Neural cell (in vitro differentiated cells): Measurements from ENCODE around the gene CASZ1. TPM values are rescaled to one million over a fixed set of nuclear protein-coding genes. Genes with fewer than 3 reads are reported as not detected.

Source experiments
- H2AFZ ChIP-seq: fragments of 200-600, 300-800 bp; sonication (generic), shearing (Covaris generic); 2 replicates; pipeline ENCODE4 v1.6.0; 2014; ENCODE audit warnings: low read depth, mild to moderate bottlenecking, antibody characterized with exemption, low read length, moderate library complexity
- H3F3A ChIP-seq: fragments of 200-600 bp; shearing (Covaris generic); 2 replicates; pipeline ENCODE4 v1.6.1; 2016; ENCODE audit warnings: mild to moderate bottlenecking, moderate library complexity, mixed read lengths, antibody characterized with exemption, low read length; ENCODE audit not compliant: insufficient read depth, poor library complexity, severe bottlenecking
- H3K27ac ChIP-seq: fragments of 200-600, 300-800 bp; sonication (generic), shearing (Covaris generic); 2 replicates; pipeline ENCODE4 v1.5.1; 2014; ENCODE audit warnings: mild to moderate bottlenecking, low read length, moderate library complexity
- H3K27me3 ChIP-seq: fragments of 300-800, 200-600 bp; sonication (generic), shearing (Covaris generic); 2 replicates; pipeline ENCODE4 v1.6.0; 2014; ENCODE audit warnings: mild to moderate bottlenecking, low read depth, low read length, moderate library complexity; ENCODE audit not compliant: insufficient read depth
- H3K36me3 ChIP-seq: fragments of 300-800, 200-600 bp; sonication (generic), shearing (Covaris generic); 2 replicates; pipeline ENCODE4 v1.5.1; 2014; ENCODE audit warnings: mild to moderate bottlenecking, antibody characterized with exemption, low read length, moderate library complexity; ENCODE audit not compliant: insufficient read depth
- H3K4me2 ChIP-seq: fragments of 300-800, 200-600 bp; sonication (generic), shearing (Covaris generic); 2 replicates; pipeline ENCODE4 v1.6.0; 2014; ENCODE audit warnings: mild to moderate bottlenecking, low read length
- H3K4me3 ChIP-seq: fragments of 300-800, 200-600 bp; sonication (generic), shearing (Covaris generic); 2 replicates; pipeline ENCODE4 v1.5.1; 2014; ENCODE audit warnings: mild to moderate bottlenecking, low read length, moderate library complexity
- H3K79me2 ChIP-seq: fragments of 200-600 bp; shearing (Covaris generic); replicated peaks from 2 replicates; pipeline ENCODE4 v1.6.0; 2014; ENCODE audit warnings: mild to moderate bottlenecking, low read length, moderate library complexity; ENCODE audit not compliant: insufficient read depth
- H3K9ac ChIP-seq: fragments of 300-800, 200-600 bp; sonication (generic), shearing (Covaris generic); 2 replicates; pipeline ENCODE4 v1.6.1; 2016; ENCODE audit warnings: mild to moderate bottlenecking, low read length, mixed read lengths
- H3K9me2 ChIP-seq: fragments of 200-600 bp; shearing (Covaris generic); 2 replicates; pipeline ENCODE4 v1.6.1; 2016; ENCODE audit warnings: mild to moderate bottlenecking, low read length, mixed read lengths; ENCODE audit not compliant: insufficient read depth
- H3K9me3 ChIP-seq: fragments of 200-600, 300-800 bp; sonication (generic), shearing (Covaris generic); 2 replicates; pipeline ENCODE4 v1.6.1; 2016; ENCODE audit warnings: mild to moderate bottlenecking, mixed run types, low read length, moderate library complexity, mixed read lengths
- H4K20me1 ChIP-seq: fragments of 200-600 bp; shearing (Covaris generic); 2 replicates; pipeline ENCODE4 v1.6.1; 2016; ENCODE audit warnings: mild to moderate bottlenecking, mixed run types; ENCODE audit not compliant: insufficient read depth
- CTCF ChIP-seq: fragments of 450-650 bp; IDR thresholded peaks from 2 replicates; pipeline ENCODE4 v1.5.1; 2014; ENCODE audit warnings: antibody characterized with exemption, mild to moderate bottlenecking, moderate library complexity; ENCODE audit not compliant: poor library complexity, severe bottlenecking
- EP300 ChIP-seq: fragments of 450-650 bp; conservative IDR thresholded peaks from 2 replicates; pipeline ENCODE4 v1.6.1; 2014; ENCODE audit warnings: antibody characterized with exemption, mild to moderate bottlenecking, moderate library complexity; ENCODE audit not compliant: poor library complexity, severe bottlenecking
- EZH2 ChIP-seq: fragments of 200-600, 300-800 bp; shearing (Covaris generic), sonication (generic); IDR thresholded peaks from 2 replicates; pipeline ENCODE4 v1.6.1; 2014; ENCODE audit warnings: antibody characterized with exemption, low read length, borderline replicate concordance, mild to moderate bottlenecking; ENCODE audit not compliant: insufficient read depth, poor library complexity, severe bottlenecking
- MXI1 ChIP-seq: fragments of 450-650 bp; conservative IDR thresholded peaks from 2 replicates; pipeline ENCODE4 v1.6.1; 2014; ENCODE audit warnings: antibody characterized with exemption, mild to moderate bottlenecking; ENCODE audit not compliant: poor library complexity, severe bottlenecking
- POLR2AphosphoS5 ChIP-seq: IDR thresholded peaks from 2 replicates; pipeline ENCODE4 v1.6.1; 2012
- RAD21 ChIP-seq: fragments of 450-650 bp; conservative IDR thresholded peaks from 2 replicates; pipeline ENCODE4 v1.6.1; 2014; ENCODE audit warnings: antibody characterized with exemption, mild to moderate bottlenecking, moderate library complexity
- REST ChIP-seq: IDR thresholded peaks from 2 replicates; pipeline ENCODE4 v1.6.1; 2012; ENCODE audit warnings: borderline replicate concordance
- SMC3 ChIP-seq: fragments of 450-650 bp; conservative IDR thresholded peaks from 2 replicates; pipeline ENCODE4 v1.6.1; 2014; ENCODE audit warnings: antibody characterized with exemption, mild to moderate bottlenecking, moderate library complexity; ENCODE audit not compliant: poor library complexity
- TAF1 ChIP-seq: IDR thresholded peaks from 2 replicates; pipeline ENCODE4 v1.6.1; 2012; ENCODE audit warnings: low read depth
- polyA plus RNA-seq: library from polyadenylated mRNA; depleted of rRNA; stranded (reverse); fragments of >200 nt; gene quantifications from 2 replicates; pipeline ENCODE4 v1.2.3, GENCODE V29; 2014

CASZ1 gene
- polyA plus RNA-seq, 1 donor from 2014 or later = 0.27 TPM

- no peak overlapping the region for H3K4me2 ChIP-seq
- no peak overlapping the region for H3K27ac ChIP-seq
Observed at GRCh38 chr1:10629816-10630571, 166.5 kb downstream of the CASZ1 start.

More at GRCh38 chr1:10629816-10630571, 166.5 kb downstream of the CASZ1 start:
- Histone ChIP-seq H3K9me3 (no peaks in the 10 kb centered on the region), H3K36me3 (no peaks in the 10 kb centered on the region), H3K9me2 (no peaks in the 10 kb centered on the region), H3K9ac (no peak overlapping the region), H3K4me3 (no peak overlapping the region), H2AFZ (no peak overlapping the region), H4K20me1 (no peaks in the 10 kb centered on the region), H3K79me2 (no peaks in the 10 kb centered on the region), H3K27me3 (no peaks in the 10 kb centered on the region), H3F3A (no peaks in the 10 kb centered on the region)
- TF ChIP-seq SMC3 (no peak), EP300 (no peak), CTCF (no peak), TAF1 (no peak), RAD21 (no peak), POLR2AphosphoS5 (no peak), EZH2 (no peak), REST (no peak), MXI1 (no peak)
